SK-N-SH (cell line): ENCODE results near the gene PECR. TPM values are rescaled to one million over a fixed set of nuclear protein-coding genes. Genes with fewer than 3 reads are reported as not detected.

ENCODE experiments used
- CTCF ChIA-PET: fragments of 300-600, 350-600 bp; formaldehyde crosslinking; extraction: SDS; loops from one replicate; lab custom pipeline; 2021; lab: Yijun Ruan, JAX
- POLR2A ChIA-PET: fragments of 350-600 bp; sonication (Branson Sonifier 250); formaldehyde crosslinking; extraction: SDS; loops from one replicate; lab custom pipeline; 2020; ENCODE audit warnings: antibody characterized with exemption, inconsistent platforms; lab: Yijun Ruan, JAX
- DNase-seq: peaks from one replicate; pipeline ENCODE4 v3.0.0; 2012
- H2AFZ ChIP-seq: fragments of 200-600 bp; sonication (generic); 2 replicates; pipeline ENCODE4 v1.8.1; 2016; ENCODE audit warnings: antibody characterized with exemption, mild to moderate bottlenecking, low read depth
- H3F3A ChIP-seq: fragments of 200-600 bp; sonication (generic); replicated peaks from 2 replicates; pipeline ENCODE3; 2016; ENCODE audit warnings: antibody characterized with exemption, mild to moderate bottlenecking; ENCODE audit not compliant: insufficient read depth
- H3K27ac ChIP-seq, 2 experiments: fragments of 200-500 bp in 1 of 2; fragments of 200-600 bp in 1 of 2; sonication (Bioruptor generic) in 1 of 2; sonication (generic), shearing (Covaris generic) in 1 of 2; 2 replicates each; pipeline versions ENCODE4 v1.5.1 to v1.6.1; 2014 to 2016; ENCODE audit warnings: low read depth in 2 of 2, inconsistent platforms in 1 of 2, low read length in 1 of 2, mild to moderate bottlenecking in 1 of 2, mixed read lengths in 1 of 2
- H3K27me3 ChIP-seq: fragments of 200-600 bp; sonication (generic), shearing (Covaris generic); 2 replicates; pipeline ENCODE4 v1.6.1; 2016; ENCODE audit warnings: mixed run types; ENCODE audit not compliant: insufficient read depth
- H3K36me3 ChIP-seq, 2 experiments: fragments of 200-500 bp in 1 of 2; fragments of 200-600 bp in 1 of 2; sonication (Bioruptor generic) in 1 of 2; sonication (generic) in 1 of 2; replicated peaks in 1 of 2; 2 replicates each; pipeline versions ENCODE3 to v1.5.1; 2014 to 2016; ENCODE audit warnings: low read length in 1 of 2, mild to moderate bottlenecking in 1 of 2; ENCODE audit not compliant: insufficient read depth in 2 of 2, control insufficient read depth in 1 of 2
- H3K4me1 ChIP-seq, 2 experiments: fragments of 200-500 bp in 1 of 2; fragments of 200-600 bp in 1 of 2; sonication (Bioruptor generic) in 1 of 2; sonication (generic), shearing (Covaris generic) in 1 of 2; 2 replicates each; pipeline versions ENCODE4 v1.5.1 to v1.6.1; 2014 to 2016; ENCODE audit warnings: low read depth in 1 of 2, low read length in 1 of 2, mixed run types in 1 of 2; ENCODE audit not compliant: insufficient read depth in 2 of 2, control insufficient read depth in 1 of 2
- H3K4me2 ChIP-seq: fragments of 200-600 bp; sonication (generic), shearing (Covaris generic); 2 replicates; pipeline ENCODE4 v1.6.1; 2017; ENCODE audit warnings: mixed run types
- H3K4me3 ChIP-seq, 2 experiments: fragments of 200-500 bp in 1 of 2; fragments of 200-600 bp in 1 of 2; sonication (Bioruptor generic) in 1 of 2; sonication (generic), shearing (Covaris generic) in 1 of 2; 2 replicates each; pipeline versions ENCODE4 v1.5.1 to v1.8.1; 2014 to 2016; ENCODE audit warnings: low read depth in 2 of 2, inconsistent platforms in 1 of 2, low read length in 1 of 2, mild to moderate bottlenecking in 1 of 2, mixed read lengths in 1 of 2, moderate library complexity in 1 of 2
- H3K79me2 ChIP-seq: fragments of 200-600 bp; sonication (generic); 2 replicates; pipeline ENCODE4 v1.8.1; 2017; ENCODE audit warnings: mild to moderate bottlenecking; ENCODE audit not compliant: insufficient read depth
- H3K9ac ChIP-seq: fragments of 200-600 bp; sonication (generic); 2 replicates; pipeline ENCODE4 v1.6.1; 2017; ENCODE audit warnings: mixed run types
- H3K9me2 ChIP-seq: fragments of 200-600 bp; sonication (generic); 2 replicates; pipeline ENCODE4 v1.6.1; 2017; ENCODE audit warnings: mixed run types
- H3K9me3 ChIP-seq: fragments of 200-600 bp; sonication (generic); 2 replicates; pipeline ENCODE4 v1.6.1; 2017; ENCODE audit warnings: mixed run types, mild to moderate bottlenecking, moderate library complexity
- H4K20me1 ChIP-seq: fragments of 200-600 bp; sonication (generic); 2 replicates; pipeline ENCODE4 v1.6.1; 2017; ENCODE audit warnings: mild to moderate bottlenecking, mixed run types; ENCODE audit not compliant: insufficient read depth
- ELF1 ChIP-seq: IDR thresholded peaks from 2 replicates; pipeline ENCODE4 v1.4.0; 2012
- EP300 ChIP-seq, 2 experiments: IDR thresholded peaks; 2 replicates each; pipeline versions ENCODE4 v1.4.0 to v1.6.1; 2012; ENCODE audit warnings: borderline replicate concordance in 1 of 2, low read depth in 1 of 2, low read length in 1 of 2
- FOXJ3 ChIP-seq: sonication (generic); formaldehyde crosslinking; IDR thresholded peaks from 2 replicates; pipeline ENCODE4 v1.5.1; 2020; ENCODE audit warnings: mild to moderate bottlenecking, missing genetic modification reagents
- FOXM1 ChIP-seq: IDR thresholded peaks from 2 replicates; pipeline ENCODE4 v1.4.0; 2012; ENCODE audit warnings: low read depth, mild to moderate bottlenecking
- GATA2 ChIP-seq: sonication (generic); formaldehyde crosslinking; IDR thresholded peaks from 2 replicates; pipeline ENCODE4 v1.5.0; 2020; ENCODE audit warnings: mild to moderate bottlenecking, missing genetic modification reagents
- IRF3 ChIP-seq: fragments of 150-350 bp; IDR thresholded peaks from 2 replicates; pipeline ENCODE4 v1.6.1; 2016; ENCODE audit warnings: mild to moderate bottlenecking, low read depth, low read length
- MEF2A ChIP-seq: IDR thresholded peaks from 2 replicates; pipeline ENCODE4 v1.4.0; 2012; ENCODE audit warnings: low read depth, borderline replicate concordance
- MXI1 ChIP-seq: IDR thresholded peaks from 2 replicates; pipeline ENCODE4 v1.6.1; 2012; ENCODE audit warnings: mild to moderate bottlenecking, low read depth, low read length, improper control_type of control experiment
- NRF1 ChIP-seq: IDR thresholded peaks from 2 replicates; pipeline ENCODE4 v1.6.1; 2012; ENCODE audit warnings: low read depth, mild to moderate bottlenecking, low read length
- PBX3 ChIP-seq: IDR thresholded peaks from 2 replicates; pipeline ENCODE4; 2012
- RAD21 ChIP-seq: IDR thresholded peaks from 2 replicates; pipeline ENCODE4 v1.6.1; 2012; ENCODE audit warnings: mild to moderate bottlenecking, low read length
- RFX5 ChIP-seq: IDR thresholded peaks from 2 replicates; pipeline ENCODE4 v1.6.1; 2012; ENCODE audit warnings: mild to moderate bottlenecking, improper control_type of control experiment, low read length
- RXRA ChIP-seq: IDR thresholded peaks from 2 replicates; pipeline ENCODE4 v1.4.0; 2012; ENCODE audit warnings: low read depth, mild to moderate bottlenecking, borderline replicate concordance
- SIN3A ChIP-seq: IDR thresholded peaks from 2 replicates; pipeline ENCODE4 v1.6.1; 2012; ENCODE audit warnings: low read depth, mild to moderate bottlenecking, low read length, moderate library complexity, borderline replicate concordance
- SMC3 ChIP-seq: IDR thresholded peaks from 2 replicates; pipeline ENCODE4 v1.6.1; 2012; ENCODE audit warnings: low read depth, low read length, improper control_type of control experiment
- TAF1 ChIP-seq: IDR thresholded peaks from 2 replicates; pipeline ENCODE4 v1.6.1; 2012; ENCODE audit warnings: low read depth, mild to moderate bottlenecking, low read length, moderate library complexity, borderline replicate concordance
- USF1 ChIP-seq: IDR thresholded peaks from 2 replicates; pipeline ENCODE4 v1.4.0; 2012; ENCODE audit warnings: low read depth, borderline replicate concordance
- YY1 ChIP-seq: IDR thresholded peaks from 2 replicates; pipeline ENCODE4 v1.4.0; 2012; ENCODE audit warnings: low read depth, mild to moderate bottlenecking
- WGBS: methylation state at CpG from one replicate; pipeline ENCODE4 v1.1.6; 2017; ENCODE audit warnings: low lambda C conversion rate; 5-methylcytosine and 5-hydroxymethylcytosine counted together
- polyA plus RNA-seq, 3 experiments: library from polyadenylated mRNA; depleted of rRNA; stranded (reverse); fragments of >200 nt; gene quantifications; 2 replicates each; pipeline ENCODE4 v1.2.3, GENCODE V29; 2012

The PECR gene
- polyA plus RNA-seq, 1 of the 3 experiments (the other 2 are of a cell fraction), result 18.6 TPM

GRCh38 chr2:216101109-216101508 lies 19.5 kb upstream of the PECR start:
- H3K4me2 ChIP-seq, result no peak overlapping the region
- no peaks in the 10 kb centered on the region for H3K79me2 ChIP-seq
- H3K4me1 ChIP-seq, result no peaks in the 10 kb centered on the region
- no peak for TF ChIP-seq MEF2A
- no peak for TF ChIP-seq TAF1
- TF ChIP-seq PBX3, result no peak
- no peak for TF ChIP-seq EP300 (IDR thresholded peaks at IDR 0.05; ENCODE audit: borderline replicate concordance in 1 of 2, low read depth in 1 of 2, low read length in 1 of 2)
- no peak for TF ChIP-seq MXI1
- no peak for TF ChIP-seq RAD21
- TF ChIP-seq RFX5, result no peak
- TF ChIP-seq RXRA, result no peak
- no peak for TF ChIP-seq FOXJ3 (CRISPR knock-in tag)
- no peak for TF ChIP-seq ELF1
- TF ChIP-seq IRF3, result no peak
- TF ChIP-seq YY1, result no peak
- TF ChIP-seq GATA2 (CRISPR knock-in tag), result no peak
- no peak for TF ChIP-seq SIN3A
- TF ChIP-seq FOXM1, result no peak
- TF ChIP-seq NRF1, result no peak
- no peak for TF ChIP-seq SMC3
- TF ChIP-seq USF1, result no peak
- H3K9ac ChIP-seq, result no peak overlapping the region
- no peaks in the 10 kb centered on the region for H3F3A ChIP-seq
- WGBS, result 89% methylated on average over 4 of the region's 4 CpGs
- no peaks in the 10 kb centered on the region for H3K36me3 ChIP-seq
- no peaks in the 10 kb centered on the region for H4K20me1 ChIP-seq
- no peaks in the 10 kb centered on the region for H3K9me3 ChIP-seq
- H3K4me3 ChIP-seq, result no peak overlapping the region
- no peaks in the 10 kb centered on the region for H3K9me2 ChIP-seq
- no peak overlapping the region for H3K27ac ChIP-seq
- ChIA-PET CTCF (no interaction called here), POLR2A (no interaction called here)
- no peak for DNase-seq
- no peaks in the 10 kb centered on the region for H3K27me3 ChIP-seq
- H2AFZ ChIP-seq, result no peak overlapping the region
